ENCODE measurements around the gene MAN1C1.

MAN1C1 gene

GRCh38 chr1:25575191-25575590 is 41.4 kb upstream of the MAN1C1 start:
- no peak for TF ChIP-seq CTCF (IDR thresholded peaks at IDR 0.05; ENCODE audit: insufficient read depth, low read depth, low read length, missing control alignments)
- no peak for DNase-seq (ENCODE audit: low read depth)
- no peak overlapping the region for H3K4me3 ChIP-seq (ENCODE audit: low read depth, low read length)

- DNase-seq (ENCODE audit: low read depth) = no peak
- no peak overlapping the region for H3K4me3 ChIP-seq (ENCODE audit: low read depth, low read length)
- TF ChIP-seq CTCF (IDR thresholded peaks at IDR 0.05; ENCODE audit: insufficient read depth, low read depth, low read length, missing control alignments) = no peak
Measured at GRCh38 chr1:25576459-25577133, 40.0 kb upstream of the MAN1C1 start.

GRCh38 chr1:25577134-25577920 is 39.3 kb upstream of the MAN1C1 start:
- no peak overlapping the region for H3K4me3 ChIP-seq (ENCODE audit: low read depth, low read length)
- no peak for TF ChIP-seq CTCF (IDR thresholded peaks at IDR 0.05; ENCODE audit: insufficient read depth, low read depth, low read length, missing control alignments)
- DNase-seq (ENCODE audit: low read depth) = no peak

GRCh38 chr1:25579292-25580252 is 37.0 kb upstream of the MAN1C1 start:
- H3K4me3 ChIP-seq (ENCODE audit: low read depth, low read length) = no peak overlapping the region
- no peak for TF ChIP-seq CTCF (IDR thresholded peaks at IDR 0.05; ENCODE audit: insufficient read depth, low read depth, low read length, missing control alignments)
- DNase-seq (ENCODE audit: low read depth) = no peak

- TF ChIP-seq CTCF (IDR thresholded peaks at IDR 0.05; ENCODE audit: insufficient read depth, low read depth, low read length, missing control alignments) = no peak
- no peak for DNase-seq (ENCODE audit: low read depth)
- no peak overlapping the region for H3K4me3 ChIP-seq (ENCODE audit: low read depth, low read length)
Measured at GRCh38 chr1:25580927-25581326, 35.7 kb upstream of the MAN1C1 start.

- TF ChIP-seq CTCF (IDR thresholded peaks at IDR 0.05; ENCODE audit: insufficient read depth, low read depth, low read length, missing control alignments) = no peak
- DNase-seq (ENCODE audit: low read depth) = no peak
- no peak overlapping the region for H3K4me3 ChIP-seq (ENCODE audit: low read depth, low read length)
Measured at GRCh38 chr1:25581764-25582163, 34.8 kb upstream of the MAN1C1 start.

Measured in GM12865 (cell line).